HepG2 (cell line): Measurements from ENCODE around the gene CRIM1. TPM values are rescaled to one million over a fixed set of nuclear protein-coding genes. Genes with fewer than 3 reads are reported as not detected.

Experiments used
- ATAC-seq: fragments of 200-7000 bp; cut with Tn5 transposase; 3 replicates; pipeline ENCODE4 v1.9.1; 2020; ENCODE audit warnings: mild to moderate bottlenecking, moderate library complexity
- BruUV-seq: library from RNA; stranded (reverse); fragments of 400-500 nt; replicated peaks from 2 replicates; lab custom pipeline; 2021; lab: Mats Ljungman, UMichigan
- CTCF ChIA-PET: fragments of 300-600 bp; formaldehyde crosslinking; extraction: SDS; loops from one replicate; lab custom pipeline; 2021; ENCODE audit warnings: low total read pairs, inconsistent platforms, low intra/inter-chr PET ratio; lab: Yijun Ruan, JAX
- POLR2A ChIA-PET: fragments of 350-600 bp; sonication (Branson Sonifier 250); formaldehyde crosslinking; loops from one replicate; lab custom pipeline; 2020; ENCODE audit warnings: antibody characterized with exemption, inconsistent platforms; lab: Yijun Ruan, JAX
- DNase-seq: peaks from one replicate; pipeline ENCODE4 v3.0.0-alpha.2; 2015; ENCODE audit warnings: low spot score
- FAIRE-seq: peaks from 3 replicates; lab custom pipeline; 2011; peaks lifted over from hg19 to GRCh38; lab: Jason Lieb, UNC
- H2AFZ ChIP-seq: one replicate; pipeline ENCODE4 v1.6.1; 2011; ENCODE audit warnings: low read length, inconsistent platforms
- H3K27ac ChIP-seq: fragments of 300-600 bp; 3 replicates; pipeline ENCODE4 v1.8.0; 2011; ENCODE audit warnings: mixed run types, mild to moderate bottlenecking, mixed read lengths, low read length, inconsistent platforms; ENCODE audit not compliant: insufficient read depth; ENCODE audit errors: extremely low read length
- H3K27me3 ChIP-seq, 2 experiments: fragments of 200-600 bp in 1 of 2; 2 replicates in 1 of 2; 3 replicates in 1 of 2; pipeline versions ENCODE4 v1.6.0 to v1.8.0; 2011; ENCODE audit warnings: low read length in 2 of 2, mild to moderate bottlenecking in 2 of 2, moderate library complexity in 2 of 2, inconsistent platforms in 1 of 2; ENCODE audit not compliant: insufficient read depth in 2 of 2, control insufficient read depth in 1 of 2
- H3K36me3 ChIP-seq, 2 experiments: fragments of 200-600 bp in 1 of 2; replicated peaks in 1 of 2; 2 replicates in 1 of 2; 3 replicates in 1 of 2; pipeline versions ENCODE4 v1.5.1 to v1.8.0; 2011; ENCODE audit warnings: low read length in 2 of 2, inconsistent platforms in 1 of 2; ENCODE audit not compliant: insufficient read depth in 2 of 2, control insufficient read depth in 1 of 2
- H3K4me1 ChIP-seq: 2 replicates; pipeline ENCODE4 v1.5.1; 2012; ENCODE audit warnings: low read length, inconsistent platforms; ENCODE audit not compliant: insufficient read depth
- H3K4me2 ChIP-seq: 2 replicates; pipeline ENCODE4 v1.6.0; 2011; ENCODE audit warnings: low read depth, low read length, inconsistent platforms
- H3K4me3 ChIP-seq, 3 experiments: fragments of 200-600 bp in 1 of 3; sonication (generic), shearing (Covaris generic) in 1 of 3; replicated peaks in 1 of 3; 2 replicates each; pipeline ENCODE4 v1.5.1; 2011 to 2016; ENCODE audit warnings: low read length in 3 of 3, inconsistent platforms in 2 of 3, low read depth in 2 of 3, mild to moderate bottlenecking in 2 of 3, control low read depth in 1 of 3, mixed read lengths in 1 of 3; ENCODE audit not compliant: insufficient read depth in 1 of 3
- H3K79me2 ChIP-seq: one replicate; pipeline ENCODE4 v1.6.1; 2011; ENCODE audit warnings: low read length, inconsistent platforms; ENCODE audit not compliant: insufficient read depth
- H3K9ac ChIP-seq: 2 replicates; pipeline ENCODE4 v1.6.0; 2011; ENCODE audit warnings: mild to moderate bottlenecking, low read depth, low read length, inconsistent platforms; ENCODE audit not compliant: insufficient read depth
- H3K9me3 ChIP-seq: 2 replicates; pipeline ENCODE4 v1.5.1; 2012; ENCODE audit warnings: mild to moderate bottlenecking, low read length
- H4K20me1 ChIP-seq: 2 replicates; pipeline ENCODE4 v1.6.0; 2011; ENCODE audit warnings: inconsistent platforms, mild to moderate bottlenecking, low read length, moderate library complexity; ENCODE audit not compliant: insufficient read depth
- BORCS8-MEF2B ChIP-seq: sonication (generic); formaldehyde crosslinking; IDR thresholded peaks from 2 replicates; pipeline ENCODE4 v1.8.0; 2022; ENCODE audit warnings: mild to moderate bottlenecking, missing genetic modification reagents
- GABPB1 ChIP-seq: IDR thresholded peaks from 2 replicates; pipeline ENCODE4 v1.6.1; 2016; ENCODE audit warnings: mild to moderate bottlenecking, missing genetic modification reagents, moderate library complexity, missing compliant biosample characterization
- HIVEP1 ChIP-seq: sonication (generic); formaldehyde crosslinking; IDR thresholded peaks from 2 replicates; pipeline ENCODE4 v1.4.0; 2020; ENCODE audit warnings: mild to moderate bottlenecking, missing genetic modification reagents
- LRRFIP1 ChIP-seq: sonication (generic); formaldehyde crosslinking; conservative IDR thresholded peaks from 2 replicates; pipeline ENCODE4 v1.4.0; 2020; ENCODE audit warnings: missing genetic modification reagents
- MAFF ChIP-seq: IDR thresholded peaks from 2 replicates; pipeline ENCODE4 v1.6.1; 2011; ENCODE audit warnings: low read depth, low read length, improper control_type of control experiment
- MTERF4 ChIP-seq: sonication (generic); formaldehyde crosslinking; IDR thresholded peaks from 2 replicates; pipeline ENCODE4 v1.8.0; 2023; ENCODE audit warnings: mild to moderate bottlenecking, missing genetic modification reagents
- NR2F1 ChIP-seq, 2 experiments: fragments of 450-650 bp in 1 of 2; formaldehyde crosslinking in 1 of 2; IDR thresholded peaks; 2 replicates each; pipeline versions ENCODE4 v1.5.0 to v1.6.1; 2016 to 2020; ENCODE audit warnings: mild to moderate bottlenecking in 1 of 2, missing compliant biosample characterization in 1 of 2, missing genetic modification reagents in 1 of 2, moderate library complexity in 1 of 2
- RORA ChIP-seq: sonication (generic); formaldehyde crosslinking; IDR thresholded peaks from 2 replicates; pipeline ENCODE4 v1.5.0; 2020; ENCODE audit warnings: mild to moderate bottlenecking, missing genetic modification reagents, moderate library complexity
- SNAPC4 ChIP-seq: sonication (generic); formaldehyde crosslinking; IDR thresholded peaks from 2 replicates; pipeline ENCODE4 v1.4.0; 2020; ENCODE audit warnings: mild to moderate bottlenecking, missing genetic modification reagents
- SP5 ChIP-seq: IDR thresholded peaks from 2 replicates; pipeline ENCODE4 v1.6.1; 2016; ENCODE audit warnings: low read depth, borderline replicate concordance
- ZC3H4 ChIP-seq: sonication (generic); formaldehyde crosslinking; IDR thresholded peaks from 2 replicates; pipeline ENCODE4 v1.4.0; 2020; ENCODE audit warnings: missing genetic modification reagents, borderline replicate concordance
- ZNF264 ChIP-seq: sonication (generic); formaldehyde crosslinking; IDR thresholded peaks from 2 replicates; pipeline ENCODE4 v1.4.0; 2020; ENCODE audit warnings: missing genetic modification reagents
- ZNF468 ChIP-seq: sonication (generic); formaldehyde crosslinking; IDR thresholded peaks from 2 replicates; pipeline ENCODE4 v1.8.0; 2022; ENCODE audit warnings: mild to moderate bottlenecking, moderate library complexity, missing genetic modification reagents
- ZNF782 ChIP-seq: sonication (generic); formaldehyde crosslinking; IDR thresholded peaks from 2 replicates; pipeline ENCODE4 v1.4.0; 2020; ENCODE audit warnings: missing genetic modification reagents, mild to moderate bottlenecking, borderline replicate concordance
- WGBS: methylation state at CpG from one replicate; pipeline ENCODE4 v1.1.6; 2017; ENCODE audit warnings: low lambda C conversion rate; 5-methylcytosine and 5-hydroxymethylcytosine counted together
- in situ Hi-C: cut with HindIII; loops from 2 replicates; pipeline ENCODE4 v1.10.0; 2017; ENCODE audit warnings: low pct_unique_long_range_greater_than_20kb; ENCODE audit not compliant: extremely low pct_ligation_motif_present
- intact Hi-C: fragments of 100-400 bp; cut with micrococcal nuclease; formaldehyde crosslinking; loops from one replicate; pipeline ENCODE4 v1.10.0; 2022; ENCODE audit not compliant: unreplicated experiment
- polyA plus RNA-seq, 8 experiments: library from polyadenylated mRNA; depleted of rRNA in 3 of 8; stranded (reverse) in 7 of 8; unstranded in 1 of 8; fragments of >200 nt; fragmentation: Illumina TruSeq in 4 of 8; extraction: Trizol in 4 of 8; gene quantifications; 2 replicates each; pipeline versions ENCODE4 v1.2.1 to v1.2.3, GENCODE V29; 2011 to 2016; ENCODE audit warnings: low read depth in 4 of 8, missing spikeins in 1 of 8, mixed read lengths in 1 of 8; ENCODE audit not compliant: insufficient read depth in 1 of 8
- total RNA-seq, 5 experiments: library from RNA; depleted of rRNA; stranded (reverse); fragments of >200 nt; fragmentation: Illumina TruSeq; extraction: Trizol; gene quantifications; 2 replicates each; pipeline ENCODE4 v1.2.3, GENCODE V29; 2016; ENCODE audit warnings: low read depth in 1 of 5

The CRIM1 gene
- total and polyA plus RNA-seq, 2 of the 13 experiments (the other 11 are each of a cell fraction or from before 2014, with no cell fraction given), result 39.1 to 69.9 TPM

GRCh38 chr2:36597532-36598377 lies 242.2 kb downstream of the CRIM1 start, which contains the start of gene FEZ2:
Gene FEZ2, minus strand, starts transcription at chr2:36598168. Its CDS starts 26 bp downstream, at chr2:36598142.
- Histone ChIP-seq H3K4me1 (peaks cover 43% of the 10 kb centered on the region), H3K36me3 (no peaks in the 10 kb centered on the region; a peak in 1 of 5 replicates), H3K9ac (peak within 1 kb of the TSS; percentile 87), H4K20me1 (no peaks in the 10 kb centered on the region), H3K79me2 (peaks cover 33% of the 10 kb centered on the region), H3K27ac (peak within 1 kb of the TSS; percentile 78), H3K4me2 (peak within 1 kb of the TSS; percentile 98), H3K27me3 (0 out of 5 replicates have a peak, but pooled peaks cover 0 to 2% of the 10 kb centered on the region in 2 experiments), H2AFZ (peak within 1 kb of the TSS; percentile 96), H3K9me3 (no peaks in the 10 kb centered on the region), H3K4me3 (peak within 1 kb of the TSS; percentile 78 to 91 (median 88))
- 2% methylated on average over 31 of the region's 81 CpGs for WGBS
- in situ Hi-C loops (loop anchor here (5.0 kb wide), 1 partner anchor 65 kb away; no protein-coding TSS in a partner anchor), intact Hi-C loops (loop anchor here (2.0 kb wide), 1 partner anchor 67 kb away; no protein-coding TSS in a partner anchor)
- ATAC-seq (peak; percentile 99), DNase-seq (peak; percentile 80), FAIRE-seq (no peak)
- no TSS peak for BruUV-seq
- ChIA-PET POLR2A (interaction anchor here (0.6 to 1.2 kb wide), 8 partner anchors 17 to 240 kb away, joined by 3 read pairs; no protein-coding TSS in a partner anchor), CTCF (no interaction called here)
- TF ChIP-seq MTERF4 (CRISPR knock-in tag) (peak; percentile 75; the same call in 1 of the 2 replicates), ZNF264 (peak; percentile 18; the same call in 1 of the 2 replicates), MAFF (no peak), SP5 (CRISPR knock-in tag) (peak; percentile 74), GABPB1 (peak; percentile 89), ZC3H4 (CRISPR knock-in tag) (no peak), BORCS8-MEF2B (CRISPR knock-in tag) (peak; percentile 69; the same call in 1 of the 2 replicates), RORA (CRISPR knock-in tag) (no peak), ZNF782 (CRISPR knock-in tag) (peak; percentile 68; the same call in 1 of the 2 replicates), SNAPC4 (no peak), NR2F1 (CRISPR knock-in tag; IDR thresholded peaks at IDR 0.05) (no peak), HIVEP1 (CRISPR knock-in tag) (peak; percentile 86), LRRFIP1 (CRISPR knock-in tag) (no peak), ZNF468 (CRISPR knock-in tag) (no peak)
